Ovary (tissue), 9 donors: Measurements from ENCODE around the gene UBE2E3. TPM values are rescaled to one million over a fixed set of nuclear protein-coding genes. Genes with fewer than 3 reads are reported as not detected.

Experiments used
- DNase-seq, 5 donors: peaks; one replicate each; pipeline ENCODE4 v3.0.0-alpha.2; 2019 to 2020
- H3K27ac ChIP-seq, 2 donors: fragments of 200-600 bp; one replicate each; pipeline versions ENCODE4 v1.5.1 to v1.8.0; 2019 to 2022
- H3K27me3 ChIP-seq: fragments of 200-600 bp; one replicate; pipeline ENCODE4 v1.8.0; 2022
- H3K36me3 ChIP-seq: fragments of 200-600 bp; sonication (generic); one replicate; pipeline ENCODE4 v1.5.1; 2019
- H3K4me1 ChIP-seq: one replicate; pipeline ENCODE4 v1.8.1; 2013; ENCODE audit warnings: mild to moderate bottlenecking, moderate library complexity; ENCODE audit not compliant: insufficient read depth
- H3K4me3 ChIP-seq: fragments of 200-600 bp; sonication (generic); one replicate; pipeline ENCODE4 v1.5.1; 2017
- H3K9me3 ChIP-seq, 2 donors: fragments of 200-600 bp in 1 of 2; sonication (generic) in 1 of 2; one replicate each; pipeline versions ENCODE4 v1.5.1 to v1.8.1; 2013 to 2019; ENCODE audit warnings: mild to moderate bottlenecking in 1 of 2, moderate library complexity in 1 of 2
- CTCF ChIP-seq, 3 donors: fragments of 450-650 bp in 2 of 3; fragments of 200-600 bp in 1 of 3; IDR thresholded peaks; one replicate each; pipeline versions ENCODE4 v1.5.1 to v1.8.0; 2016 to 2022; ENCODE audit warnings: antibody characterized with exemption in 3 of 3, mild to moderate bottlenecking in 1 of 3
- EP300 ChIP-seq: sonication (generic); formaldehyde crosslinking; IDR thresholded peaks from one replicate; pipeline ENCODE4 v1.6.1; 2017; ENCODE audit warnings: antibody characterized with exemption
- POLR2A ChIP-seq: fragments of 450-650 bp; IDR thresholded peaks from one replicate; pipeline ENCODE4 v1.6.1; 2017; ENCODE audit warnings: antibody characterized with exemption, mild to moderate bottlenecking, moderate library complexity
- WGBS, 3 donors: extraction: QIAGEN DNeasy Blood & Tissue Kit in 1 of 3; methylation state at CpG; one replicate each; pipeline versions ENCODE4 v1.1.5 to v1.1.7; 2013 to 2017; 5-methylcytosine and 5-hydroxymethylcytosine counted together
- intact Hi-C, 4 donors: fragments of 100-400 bp; cut with DNase I; formaldehyde crosslinking; loops; one replicate each; pipeline versions ENCODE4 v1.11.0 to v1.15.1; 2022 to 2023
- polyA plus RNA-seq, 2 donors: library from polyadenylated mRNA; stranded (reverse); fragments of 200-250 nt in 1 of 2; fragments of 350-450 nt in 1 of 2; fragmentation: Illumina TruSeq in 1 of 2; extraction: RNeasy Lipid Tissue Mini Kit (QIAGEN cat#74804) in 1 of 2; gene quantifications; one replicate each; pipeline ENCODE4 v1.2.3, GENCODE V29; 2013 to 2014
- total RNA-seq, 7 donors: library from RNA; depleted of rRNA in 2 of 7; stranded (reverse); fragments of >200 nt in 2 of 7; fragmentation: NEBNext Ultra II Directional in 3 of 7; extraction: Animal tissue kit (Norgen Biotek cat#: 25700) in 3 of 7; gene quantifications; one replicate each; pipeline versions ENCODE4 v1.1.0 to v1.2.4, GENCODE V29; 2016 to 2023
- donor health status: DM: no; HTN: no; CAD: no; lungs with moderate emphysema.
- donor health status: DM: no; HTN: no; CAD: no.
- donor health status: Bipolar disorder and iron deficiency.
- donor health status: DM: yes; HTN: yes; CAD: no.
- donor health status: DM: no; HTN: no; CAD: no.
- donor health status: DM: yes; HTN: yes; CAD: no.

UBE2E3 gene
- total and polyA plus RNA-seq, 9 donors: 43.0 to 96.3 (median 49.8) TPM

DNA sequence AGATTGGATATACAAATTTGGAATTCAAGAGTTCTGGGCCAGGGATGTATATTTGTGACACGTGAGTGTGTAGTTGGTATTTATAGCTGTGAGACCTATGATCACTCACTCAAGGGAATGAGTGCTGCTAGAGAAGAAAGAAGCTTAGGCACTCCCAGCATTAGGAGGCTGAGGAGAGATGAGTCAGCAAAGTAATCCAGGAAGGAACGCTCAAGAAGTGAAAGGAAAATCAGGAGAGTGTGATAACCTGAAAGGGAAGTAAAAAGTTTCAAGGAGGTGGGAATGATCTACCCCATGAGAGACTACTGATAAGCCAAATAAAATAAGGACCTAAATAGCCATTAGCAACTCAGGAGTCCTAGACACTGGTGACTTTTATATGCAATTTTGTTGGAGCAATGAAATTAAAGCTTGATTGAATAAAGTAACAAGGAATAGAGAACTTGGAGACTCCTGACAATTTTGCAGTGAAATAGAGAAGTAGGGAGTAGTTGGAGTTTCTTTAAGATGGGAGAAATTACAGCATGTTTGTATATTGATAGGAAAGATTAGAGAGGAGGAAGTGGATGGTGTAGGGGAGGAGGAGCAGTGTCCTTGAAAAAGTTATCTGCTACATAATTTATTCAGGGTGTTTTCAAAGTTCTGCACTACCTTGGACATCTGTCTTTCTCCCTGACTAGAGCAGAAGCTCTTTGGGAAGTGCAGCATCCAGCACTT, 89.9 kb downstream of the UBE2E3 start:
- TF ChIP-seq CTCF (IDR thresholded peaks at IDR 0.05): no peak
- no peak for TF ChIP-seq EP300
- no peak for TF ChIP-seq POLR2A
- no peak overlapping the region for H3K4me3 ChIP-seq
- H3K27ac ChIP-seq: no peak overlapping the region
- H3K9me3 ChIP-seq: no peaks in the 10 kb centered on the region
- no peaks in the 10 kb centered on the region for H3K27me3 ChIP-seq
- H3K36me3 ChIP-seq: no peaks in the 10 kb centered on the region
- intact Hi-C loops: no loop called here
- WGBS, 3 donors: 80 to 89% (median 85%) methylated on average over 2 of the region's 2 CpGs
- DNase-seq: no peak
- H3K4me1 ChIP-seq: no peaks in the 10 kb centered on the region

DNA sequence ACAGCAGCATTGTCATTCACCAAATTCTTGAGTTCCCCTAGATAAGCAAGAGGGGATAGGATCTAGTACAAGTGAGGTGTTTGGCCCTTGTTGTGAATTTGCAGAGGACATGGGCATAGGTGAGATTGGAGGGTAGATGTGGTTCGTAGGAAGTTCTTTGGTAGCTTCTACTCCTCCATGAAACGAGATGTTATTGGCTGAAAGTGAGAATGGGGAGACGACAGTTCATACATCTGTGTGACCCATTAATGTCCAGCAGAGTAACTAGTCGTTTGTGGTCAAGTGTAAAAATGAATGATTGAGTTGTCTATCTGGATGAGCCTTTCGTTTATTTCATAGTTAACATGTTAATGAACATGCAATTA, 90.4 kb downstream of the UBE2E3 start:
- no peaks in the 10 kb centered on the region for H3K36me3 ChIP-seq
- TF ChIP-seq POLR2A: no peak
- no peaks in the 10 kb centered on the region for H3K27me3 ChIP-seq
- no peak for DNase-seq
- no peak overlapping the region for H3K4me3 ChIP-seq
- H3K4me1 ChIP-seq: no peaks in the 10 kb centered on the region
- intact Hi-C loops: no loop called here
- 88 to 90% (median 90%) methylated on average over 5 of the region's 5 CpGs for WGBS, 3 donors
- no peaks in the 10 kb centered on the region for H3K9me3 ChIP-seq
- H3K27ac ChIP-seq: no peak overlapping the region

- no peaks in the 10 kb centered on the region for H3K27me3 ChIP-seq
- intact Hi-C loops: no loop called here
- no peak for TF ChIP-seq EP300
- no peak for TF ChIP-seq POLR2A
- TF ChIP-seq CTCF (IDR thresholded peaks at IDR 0.05): no peak
Observed at GRCh38 chr2:181072486-181073235, 92.3 kb downstream of the UBE2E3 start.

DNA sequence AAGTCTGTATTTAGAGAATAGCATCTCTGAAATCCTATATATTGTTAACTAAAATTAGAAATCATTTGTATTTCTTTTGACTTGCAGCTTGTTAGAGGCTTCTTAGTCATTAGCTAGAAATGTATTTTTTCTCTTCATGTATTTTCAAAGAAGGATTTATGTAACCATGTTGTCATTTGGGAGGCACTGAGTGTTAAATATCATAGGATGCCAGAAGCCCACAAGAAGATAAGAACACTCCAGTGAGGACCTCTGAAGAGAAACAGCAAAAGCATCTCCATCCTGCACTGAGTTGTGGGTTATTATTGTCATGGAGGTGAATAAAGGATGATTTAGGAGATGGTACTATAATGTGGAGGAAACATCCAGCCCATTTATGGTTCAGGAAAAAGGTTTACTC, 93.5 kb downstream of the UBE2E3 start:
- Histone ChIP-seq H3K4me1 (no peaks in the 10 kb centered on the region), H3K9me3 (no peaks in the 10 kb centered on the region), H3K4me3 (no peak overlapping the region), H3K27me3 (no peaks in the 10 kb centered on the region), H3K36me3 (no peaks in the 10 kb centered on the region), H3K27ac (no peak overlapping the region)
- TF ChIP-seq POLR2A (no peak), CTCF (IDR thresholded peaks at IDR 0.05) (no peak), EP300 (no peak)
- intact Hi-C loops: no loop called here
- no peak for DNase-seq

More at GRCh38 chr2:181072486-181073235, 92.3 kb downstream of the UBE2E3 start:
- DNase-seq: no peak
- Histone ChIP-seq H3K4me3 (no peak overlapping the region), H3K27ac (no peak overlapping the region), H3K36me3 (no peaks in the 10 kb centered on the region), H3K9me3 (no peaks in the 10 kb centered on the region), H3K4me1 (no peaks in the 10 kb centered on the region)
- 82 to 88% (median 82%) methylated on average over 6 of the region's 6 CpGs for WGBS, 3 donors

GRCh38 chr2:181074457-181074856, 94.1 kb downstream of the UBE2E3 start:
- no peaks in the 10 kb centered on the region for H3K27me3 ChIP-seq
- intact Hi-C loops: no loop called here
- DNase-seq: no peak
- H3K36me3 ChIP-seq: no peaks in the 10 kb centered on the region
- no peak for TF ChIP-seq POLR2A
- no peak for TF ChIP-seq CTCF (IDR thresholded peaks at IDR 0.05)
- TF ChIP-seq EP300: no peak
- no peaks in the 10 kb centered on the region for H3K9me3 ChIP-seq
- H3K4me3 ChIP-seq: no peak overlapping the region
- H3K27ac ChIP-seq: no peak overlapping the region
- no peaks in the 10 kb centered on the region for H3K4me1 ChIP-seq
- WGBS, 3 donors: 75 to 76% (median 76%) methylated on average over 2 of the region's 2 CpGs
